Stomach (tissue), 9 donors: ENCODE data around the gene SLC16A8. TPM values are rescaled to one million over a fixed set of nuclear protein-coding genes. Genes with fewer than 3 reads are reported as not detected.

Experiments
- DNase-seq, 2 donors: peaks; one replicate each; pipeline versions ENCODE4 v3.0.0 to v3.0.0-alpha.2; 2013 to 2019
- H3K27ac ChIP-seq, 5 donors: fragments of 200-600 bp in 4 of 5; sonication (generic) in 4 of 5; one replicate each; pipeline ENCODE4 v1.5.1; 2013 to 2019; ENCODE audit warnings: mild to moderate bottlenecking in 1 of 5, moderate library complexity in 1 of 5
- H3K27me3 ChIP-seq, 3 donors: fragments of 200-600 bp; sonication (generic); one replicate each; pipeline ENCODE4 v1.5.1; 2017 to 2019; ENCODE audit warnings: mixed run types in 1 of 3
- H3K36me3 ChIP-seq, 4 donors: fragments of 200-600 bp; sonication (generic); 1 replicate in 3 of 4; 2 replicates in 1 of 4; pipeline ENCODE4 v1.5.1; 2016 to 2019
- H3K4me1 ChIP-seq, 4 donors: fragments of 200-600 bp; sonication (generic); one replicate each; pipeline ENCODE4 v1.5.1; 2016 to 2019
- H3K4me3 ChIP-seq, 4 donors: fragments of 200-600 bp; sonication (generic) in 3 of 4; one replicate each; pipeline ENCODE4 v1.5.1; 2016 to 2019; ENCODE audit warnings: mild to moderate bottlenecking in 1 of 4
- H3K9me3 ChIP-seq, 4 donors: fragments of 200-600 bp; sonication (generic); one replicate each; pipeline ENCODE4 v1.5.1; 2016 to 2019
- CTCF ChIP-seq, 7 experiments: fragments of 450-650 bp in 4 of 7; fragments of 200-600 bp in 3 of 7; sonication (generic) in 3 of 7; IDR thresholded peaks; one replicate each; pipeline ENCODE4 v1.5.1; 2016 to 2019; ENCODE audit warnings: antibody characterized with exemption in 7 of 7, control low read depth in 2 of 7, mild to moderate bottlenecking in 1 of 7
- EP300 ChIP-seq: sonication (generic); formaldehyde crosslinking; IDR thresholded peaks from one replicate; pipeline ENCODE4 v1.6.1; 2017; ENCODE audit warnings: antibody characterized with exemption
- POLR2A ChIP-seq, 4 donors: fragments of 450-650 bp; IDR thresholded peaks; one replicate each; pipeline ENCODE4 v1.6.1; 2016; ENCODE audit warnings: antibody characterized with exemption in 4 of 4, control low read depth in 2 of 4, mild to moderate bottlenecking in 1 of 4, moderate library complexity in 1 of 4
- POLR2AphosphoS5 ChIP-seq, 3 donors: sonication (generic); formaldehyde crosslinking; IDR thresholded peaks; one replicate each; pipeline ENCODE4 v1.6.1; 2016; ENCODE audit warnings: antibody characterized with exemption in 3 of 3
- WGBS, 5 donors: extraction: QIAGEN DNeasy Blood & Tissue Kit in 3 of 5; methylation state at CpG; one replicate each; pipeline versions ENCODE4 v1.1.5 to v1.1.7; 2013 to 2018; 5-methylcytosine and 5-hydroxymethylcytosine counted together
- intact Hi-C: fragments of 100-400 bp; cut with DNase I; formaldehyde crosslinking; loops from one replicate; pipeline ENCODE4 v1.15.1; 2023; ENCODE audit warnings: low total_unique reads
- polyA plus RNA-seq, 3 donors: library from polyadenylated mRNA; stranded (reverse); fragments of 200-250 nt; gene quantifications; one replicate each; pipeline ENCODE4 v1.2.3, GENCODE V29; 2013
- total RNA-seq, 5 donors: library from RNA; depleted of rRNA; stranded (reverse); fragments of >200 nt; gene quantifications; one replicate each; pipeline versions ENCODE4 v1.1.0 to v1.2.3, GENCODE V29; 2014 to 2016
- donor health status: healthy with polysubstance abuse.
- donor health status: Bipolar disorder and iron deficiency.
- donor health status: healthy.

SLC16A8 gene
- total and polyA plus RNA-seq, 8 donors: 0.48 TPM; not detected in 7

GRCh38 chr22:38110863-38111852, 27.2 kb upstream of the SLC16A8 start:
- Histone ChIP-seq H3K4me1 (peaks cover 9 to 57% (median 37%) of the 10 kb centered on the region in 4 donors), H3K9me3 (no peaks in the 10 kb centered on the region), H3K27ac (peak overlapping the region; percentile 28 to 83 (median 37)), H3K36me3 (peaks cover 0 to 37% (median 9%) of the 10 kb centered on the region in 4 donors), H3K4me3 (peak overlapping the region in 1 of 4 donors; percentile 9), H3K27me3 (no peaks in the 10 kb centered on the region)
- intact Hi-C loops: no loop called here
- WGBS, 5 donors: 35 to 65% (median 48%) methylated on average over 12 to 30 of the region's 30 CpGs
- peak; percentile 68 to 82 for DNase-seq
- TF ChIP-seq EP300: no peak

- peak; percentile 60 to 86 for DNase-seq
- TF ChIP-seq POLR2AphosphoS5 (IDR thresholded peaks at IDR 0.05) (peak in 1 of 3 donors; percentile 3), CTCF (IDR thresholded peaks at IDR 0.05) (no peak), POLR2A (IDR thresholded peaks at IDR 0.05) (no peak), EP300 (no peak)
- intact Hi-C loops: no loop called here
- Histone ChIP-seq H3K4me3 (peak within 1 kb of the TSS in 3 of 4 donors; percentile 9 to 26 (median 19)), H3K27me3 (no peaks in the 10 kb centered on the region), H3K9me3 (no peaks in the 10 kb centered on the region), H3K4me1 (peaks cover 9 to 57% (median 37%) of the 10 kb centered on the region in 4 donors), H3K27ac (peak within 1 kb of the TSS; percentile 28 to 83 (median 37)), H3K36me3 (peaks cover 0 to 34% (median 4%) of the 10 kb centered on the region in 4 donors)
- WGBS, 5 donors: 35 to 69% (median 55%) methylated on average over 14 to 19 of the region's 19 CpGs
These were observed 26.3 kb upstream of the SLC16A8 start, which contains the start of gene BAIAP2L2 for GRCh38 chr22:38110008-38110862. TSS of gene BAIAP2L2 (minus strand) at chr22:38110684. CDS start at chr22:38110525, 159 bp downstream.

GRCh38 chr22:38109371-38110001, 25.5 kb upstream of the SLC16A8 start:
- H3K36me3 ChIP-seq: peaks cover 0 to 33% (median 2%) of the 10 kb centered on the region in 4 donors
- H3K9me3 ChIP-seq: no peaks in the 10 kb centered on the region
- H3K27me3 ChIP-seq: no peaks in the 10 kb centered on the region
- peak in 1 of 2 donors; percentile 59 for DNase-seq
- peak overlapping the region in 2 of 5 donors; percentile 2 to 13 for H3K27ac ChIP-seq
- intact Hi-C loops: no loop called here
- no peak overlapping the region for H3K4me3 ChIP-seq
- H3K4me1 ChIP-seq: peaks cover 9 to 53% (median 32%) of the 10 kb centered on the region in 4 donors
- TF ChIP-seq EP300 (no peak), CTCF (IDR thresholded peaks at IDR 0.05) (no peak)
- WGBS, 5 donors: 80 to 90% (median 86%) methylated on average over 10 to 22 of the region's 22 CpGs

- H3K4me1 ChIP-seq: peaks cover 9 to 49% (median 29%) of the 10 kb centered on the region in 4 donors
- H3K36me3 ChIP-seq: peaks cover 0 to 33% (median 2%) of the 10 kb centered on the region in 4 donors
- no peak for TF ChIP-seq POLR2A (IDR thresholded peaks at IDR 0.05)
- TF ChIP-seq CTCF (IDR thresholded peaks at IDR 0.05): no peak
- TF ChIP-seq EP300: no peak
- TF ChIP-seq POLR2AphosphoS5 (IDR thresholded peaks at IDR 0.05): no peak
- H3K27me3 ChIP-seq: no peaks in the 10 kb centered on the region
- intact Hi-C loops: no loop called here
- WGBS, 5 donors: 76 to 84% (median 78%) methylated on average over 15 of the region's 15 CpGs
- no peaks in the 10 kb centered on the region for H3K9me3 ChIP-seq
- no peak for DNase-seq
- peak overlapping the region in 2 of 5 donors; percentile 53 to 57 for H3K27ac ChIP-seq
- no peak overlapping the region for H3K4me3 ChIP-seq
These were observed 24.8 kb upstream of the SLC16A8 start for GRCh38 chr22:38108561-38109319.
